GM19099 (cell line): ENCODE data around the gene MRPL54.

Experiments used
- POLR2A ChIP-seq: IDR thresholded peaks from 3 replicates; pipeline ENCODE4 v1.6.1; 2011; ENCODE audit warnings: low read depth; ENCODE audit not compliant: insufficient read length; ENCODE audit errors: extremely low read depth

MRPL54 gene

GRCh38 chr19:3785451-3785937 lies 23.0 kb downstream of the MRPL54 start:
- no peak for TF ChIP-seq POLR2A

DNA sequence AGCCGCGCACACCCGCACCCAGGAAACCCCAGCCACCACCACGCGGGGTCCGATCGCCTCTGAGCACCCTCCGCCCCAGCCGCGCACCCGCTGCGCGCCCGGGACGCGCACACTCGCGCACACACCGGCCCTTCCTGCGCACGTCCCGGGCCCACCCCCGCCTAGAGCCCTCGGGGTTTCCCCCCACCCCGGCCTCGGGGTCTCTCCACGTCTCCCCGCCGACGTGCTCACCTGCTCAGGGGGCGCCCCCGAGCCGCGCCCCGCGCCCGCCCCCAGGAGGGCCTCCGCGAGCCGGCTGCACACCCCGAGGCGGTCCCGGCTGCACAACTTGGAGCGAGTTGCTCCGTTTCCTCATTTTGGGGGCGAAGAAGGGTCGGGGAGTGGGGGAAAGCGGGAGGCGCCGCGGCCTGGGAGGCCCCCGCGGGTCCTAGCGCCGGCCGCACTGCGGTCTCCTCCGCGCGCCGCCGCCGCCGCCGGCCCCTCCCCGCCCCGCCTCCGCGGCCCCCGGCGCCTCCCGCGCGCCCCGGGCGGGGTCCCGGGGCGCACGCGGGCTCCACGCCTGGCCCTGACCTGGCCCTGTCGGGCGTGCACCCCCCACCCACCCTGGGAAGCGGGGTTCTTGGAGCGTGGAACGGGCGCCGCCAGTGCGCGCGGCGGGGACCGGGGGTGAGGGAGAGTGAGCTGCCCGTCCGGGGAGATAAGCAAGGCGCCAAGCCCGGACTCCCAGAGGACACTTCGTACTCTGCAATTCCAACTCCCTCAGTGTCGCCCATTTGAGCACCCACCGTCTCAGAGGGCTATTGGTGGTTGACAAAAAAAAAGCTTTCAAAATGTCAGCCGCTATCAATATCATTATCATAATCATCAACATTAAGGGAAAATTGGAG lies 23.7 kb downstream of the MRPL54 start, which contains the start of gene MATK:
Gene MATK (minus strand): TSS at position 444 of the 887 bp plus-strand sequence. CDS start 1,246 bp downstream, outside the sequence.
- TF ChIP-seq POLR2A, result no peak

- TF ChIP-seq POLR2A, result no peak
Measured at GRCh38 chr19:3788996-3789778, 26.7 kb downstream of the MRPL54 start.

DNA sequence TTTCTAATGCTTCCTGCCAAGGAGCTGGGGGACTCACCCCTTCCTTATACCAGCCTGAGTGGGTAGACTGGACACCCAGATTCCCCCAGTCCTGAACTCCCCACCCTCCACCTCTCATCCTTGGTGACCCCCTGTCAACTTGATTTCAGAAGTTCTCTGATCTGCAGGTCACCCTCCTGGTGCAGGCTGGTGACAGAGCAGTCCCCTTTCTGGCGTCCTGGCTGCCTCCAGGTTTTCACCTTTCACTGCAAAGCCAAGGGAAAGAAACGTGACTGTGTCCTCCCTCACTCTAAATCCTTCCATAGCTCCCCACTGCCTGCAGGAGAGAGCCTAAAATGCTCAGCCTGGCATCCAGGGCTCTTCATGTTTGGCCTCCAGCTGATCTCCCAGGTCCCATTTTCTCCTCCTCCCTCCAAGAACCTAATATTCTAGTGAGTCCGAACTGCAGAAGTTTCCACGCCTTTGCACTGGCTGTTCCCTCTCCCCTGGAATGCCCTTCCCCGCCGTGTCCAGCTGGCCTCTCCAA lies 27.8 kb downstream of the MRPL54 start:
- TF ChIP-seq POLR2A, result no peak

DNA sequence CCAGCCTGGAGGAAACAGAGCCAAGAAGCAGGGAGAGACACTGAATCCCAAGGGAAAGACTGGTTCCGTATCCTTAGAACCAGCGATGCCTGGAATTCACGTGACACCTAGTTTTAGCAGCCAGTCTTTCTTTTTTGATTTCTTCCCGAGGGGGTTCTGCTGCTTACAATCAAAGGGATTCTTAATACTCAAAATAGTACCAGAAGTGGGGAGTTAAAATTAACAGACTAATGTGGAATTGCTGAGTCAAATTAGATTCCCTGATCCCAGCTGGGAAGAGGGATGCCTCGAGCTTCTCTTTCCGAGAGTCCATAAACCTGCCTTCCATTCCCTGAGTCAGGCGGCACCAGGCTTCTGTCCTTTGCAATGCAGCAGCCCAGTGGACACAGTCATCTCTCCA lies 28.5 kb downstream of the MRPL54 start:
- no peak for TF ChIP-seq POLR2A

- no peak for TF ChIP-seq POLR2A
Measured at GRCh38 chr19:3792114-3792513, 29.6 kb downstream of the MRPL54 start.

GRCh38 chr19:3793799-3794198 lies 31.3 kb downstream of the MRPL54 start:
- no peak for TF ChIP-seq POLR2A

DNA sequence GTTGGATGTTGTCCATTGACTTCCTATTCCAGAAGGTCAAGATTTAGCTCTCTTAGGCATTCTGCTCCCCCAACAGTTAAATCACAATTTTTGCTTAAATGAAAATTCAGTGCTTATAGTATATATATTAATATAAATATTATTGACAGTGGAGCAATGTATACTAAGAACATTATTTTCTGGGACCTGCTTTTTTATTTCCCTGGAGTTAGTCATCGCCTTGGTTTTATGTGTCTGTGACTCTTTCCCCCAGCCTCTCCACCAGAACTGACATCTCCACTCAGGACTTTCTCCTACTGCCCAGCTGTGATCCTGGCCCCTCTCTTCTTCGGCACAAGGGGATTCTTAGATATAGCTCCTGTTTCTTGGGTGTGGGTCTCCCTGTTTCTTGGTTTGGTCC lies 33.9 kb downstream of the MRPL54 start:
- TF ChIP-seq POLR2A, result no peak

DNA sequence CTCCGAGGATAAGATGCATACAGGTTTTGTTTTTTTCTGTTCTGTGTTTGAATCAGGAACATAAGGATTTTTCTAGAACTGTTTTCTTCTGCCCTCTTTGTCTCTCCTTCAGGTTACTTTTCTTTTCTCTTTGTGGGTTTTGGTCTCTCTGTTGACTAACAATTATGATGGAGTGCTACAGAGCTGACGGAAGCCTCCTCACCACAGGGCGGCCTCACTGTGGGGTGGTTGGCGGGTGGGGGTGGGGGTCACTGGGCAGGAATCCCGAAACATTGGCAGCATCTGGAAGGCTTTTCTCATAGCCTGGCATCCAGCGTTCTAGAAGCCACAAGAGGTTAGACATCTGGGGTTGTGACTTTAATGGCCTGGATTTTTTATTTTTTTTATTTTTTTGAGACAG lies 35.7 kb downstream of the MRPL54 start:
- TF ChIP-seq POLR2A, result no peak

DNA sequence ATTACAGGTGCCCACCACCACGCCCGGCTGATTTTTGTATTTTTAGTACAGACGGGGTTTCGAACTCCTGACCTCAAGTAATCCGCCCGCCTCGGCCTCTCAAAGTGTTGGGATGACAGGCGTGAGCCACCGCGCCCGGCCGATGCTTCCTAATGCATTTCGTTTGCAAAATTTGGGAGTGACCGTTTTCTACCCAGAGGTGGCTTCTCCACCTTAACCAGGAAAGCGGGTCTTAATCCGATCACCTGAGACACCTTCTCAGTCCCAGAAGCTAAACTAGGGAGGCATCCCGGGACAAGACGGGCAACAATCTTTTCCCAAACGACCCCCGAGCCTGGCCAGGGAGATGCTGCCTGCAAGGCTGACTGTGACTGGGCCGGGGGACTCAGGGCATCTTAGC lies 38.5 kb downstream of the MRPL54 start:
- no peak for TF ChIP-seq POLR2A

DNA sequence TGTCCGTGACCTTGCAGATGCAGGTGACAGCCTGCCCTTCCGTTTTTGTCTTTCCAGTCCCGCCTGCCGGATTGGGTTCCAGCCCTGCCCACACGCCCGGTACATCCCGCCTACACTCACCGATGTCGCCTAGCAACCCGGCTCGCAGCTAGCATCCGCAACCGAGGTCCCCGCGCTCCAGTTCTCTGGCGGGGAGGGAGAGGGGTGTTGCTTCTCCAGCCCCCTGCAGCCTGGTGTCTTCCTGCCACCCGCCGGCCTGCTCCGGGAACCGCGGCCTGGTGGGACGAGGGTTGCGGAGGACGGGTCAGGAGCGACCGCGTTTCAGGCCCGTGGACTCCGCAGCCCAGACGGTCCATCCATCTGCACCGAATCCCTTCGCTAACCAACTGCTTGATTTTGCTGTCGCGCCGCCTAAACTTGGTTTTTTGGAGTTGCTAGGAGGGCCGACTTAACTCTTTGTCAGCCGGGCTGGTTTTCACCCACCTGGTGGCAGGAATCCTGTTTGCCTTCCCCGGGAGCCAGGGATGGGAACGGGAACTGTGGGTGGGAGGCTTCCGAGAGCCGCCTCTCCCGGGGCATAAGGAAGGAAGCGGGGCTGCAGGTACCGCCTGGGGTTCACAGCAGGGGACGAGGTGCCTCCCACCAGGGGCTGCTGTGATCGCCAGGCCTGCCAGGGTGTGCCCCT lies 39.1 kb downstream of the MRPL54 start:
- no peak for TF ChIP-seq POLR2A

DNA sequence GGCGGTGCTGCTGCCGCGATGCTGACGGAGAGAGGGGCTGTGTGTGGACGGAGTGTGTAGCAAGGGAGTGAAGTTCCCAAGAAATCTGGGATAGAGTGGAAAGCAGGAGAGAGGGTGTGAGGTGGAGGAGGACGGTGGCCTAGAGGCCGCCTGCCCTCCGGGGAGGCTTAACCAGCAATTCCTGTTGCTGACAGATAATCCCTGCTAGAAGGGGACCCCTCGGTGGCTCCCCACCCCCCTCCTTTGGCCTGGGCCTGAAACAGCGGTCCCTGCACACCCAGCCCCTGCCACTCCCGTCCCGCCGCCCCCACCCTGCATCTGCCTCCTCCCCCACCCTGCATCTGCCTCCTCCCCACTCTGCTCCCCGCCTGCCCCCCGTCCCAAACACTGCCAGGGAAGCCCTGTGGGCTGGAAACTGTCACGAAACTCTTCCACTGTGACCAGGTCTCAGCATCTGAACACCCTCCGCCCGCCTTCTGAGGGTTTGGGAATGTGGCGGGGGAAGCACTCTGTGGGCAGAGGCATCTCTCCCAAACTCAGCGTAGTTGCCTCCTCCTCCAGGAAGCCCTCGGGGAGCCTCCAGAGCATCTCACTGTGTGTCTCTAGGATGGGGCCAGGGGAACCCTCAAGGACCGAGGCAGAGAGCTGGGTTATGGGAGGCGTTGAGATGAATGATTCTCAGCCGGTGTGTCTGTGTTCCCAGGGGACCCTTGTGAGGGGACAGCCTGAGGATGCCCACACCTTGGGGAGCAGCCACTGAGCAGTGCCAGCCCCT lies 40.8 kb downstream of the MRPL54 start:
- no peak for TF ChIP-seq POLR2A

DNA sequence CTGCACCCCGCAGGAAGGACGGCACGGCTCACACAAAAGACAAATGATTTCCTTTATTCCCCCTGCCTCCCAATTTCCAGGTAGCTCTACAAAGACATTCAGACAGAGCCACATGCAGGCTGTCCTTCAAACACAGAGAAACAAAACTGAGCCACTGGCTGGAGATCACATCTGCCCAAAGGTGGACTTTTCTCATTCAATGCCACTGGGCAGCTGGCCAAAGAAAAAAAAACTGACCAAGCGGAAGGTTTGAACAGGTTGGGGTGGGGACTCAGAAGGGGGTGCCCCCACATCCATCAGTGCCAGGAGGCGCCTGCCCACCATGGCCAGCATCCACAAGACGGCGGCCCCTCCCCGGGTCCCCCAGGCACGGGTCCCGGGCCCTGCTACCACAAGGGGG lies 41.5 kb downstream of the MRPL54 start:
- TF ChIP-seq POLR2A, result no peak

- TF ChIP-seq POLR2A, result no peak
Measured at GRCh38 chr19:3804429-3804828, 41.9 kb downstream of the MRPL54 start.
